ENCODE results near the gene PTPRD. TPM values are rescaled to one million over a fixed set of nuclear protein-coding genes. Genes with fewer than 3 reads are reported as not detected.

The PTPRD gene
- total RNA-seq, 1 experiment from 2014 or later = 70.1 TPM

GRCh38 chr9:8549214-8549613 lies 2063.6 kb downstream of the PTPRD start:
- no TSS peak for BruUV-seq (replicated peaks)
- ChIA-PET POLR2A (no interaction called here), CTCF (no interaction called here)
- peaks cover 5% of the 10 kb centered on the region for H3K36me3 Mint-ChIP-seq (ENCODE audit: insufficient read depth, unreplicated experiment)
- no peaks in the 10 kb centered on the region for H3K4me1 Mint-ChIP-seq (ENCODE audit: low read depth, unreplicated experiment)
- no peak for DNase-seq
- H3K36me3 ChIP-seq (ENCODE audit: control insufficient read depth, insufficient read depth, low read length) = no peaks in the 10 kb centered on the region
- H3K4me3 ChIP-seq (ENCODE audit: low read depth, low read length) = no peak overlapping the region
- H3K9me3 ChIP-seq = no peaks in the 10 kb centered on the region
- H3K27me3 ChIP-seq (replicated peaks; ENCODE audit: control insufficient read depth, insufficient read depth, low read length) = no peaks in the 10 kb centered on the region
- H3K4me3 Mint-ChIP-seq (ENCODE audit: unreplicated experiment) = no peak overlapping the region
- no peak for TF ChIP-seq CTCF (IDR thresholded peaks at IDR 0.05; ENCODE audit: insufficient read depth in 1 of 2, low read depth in 1 of 2, low read length in 1 of 2, severe bottlenecking in 1 of 2, unreplicated experiment in 1 of 2)
- H3K4me1 ChIP-seq = no peaks in the 10 kb centered on the region
- H3K27ac Mint-ChIP-seq (ENCODE audit: unreplicated experiment) = no peak overlapping the region
- H3K9me3 Mint-ChIP-seq (ENCODE audit: unreplicated experiment) = no peaks in the 10 kb centered on the region
- intact Hi-C loops (cut with micrococcal nuclease; ENCODE audit: unreplicated experiment) = no loop called here
- no peaks in the 10 kb centered on the region for H3K27me3 Mint-ChIP-seq (ENCODE audit: insufficient read depth, unreplicated experiment)

GRCh38 chr9:8543219-8543618 lies 2069.6 kb downstream of the PTPRD start:
- Mint-ChIP-seq H3K4me3 (ENCODE audit: unreplicated experiment) (no peak overlapping the region), H3K36me3 (ENCODE audit: insufficient read depth, unreplicated experiment) (peaks cover 5% of the 10 kb centered on the region), H3K4me1 (ENCODE audit: low read depth, unreplicated experiment) (no peaks in the 10 kb centered on the region), H3K27me3 (ENCODE audit: insufficient read depth, unreplicated experiment) (no peaks in the 10 kb centered on the region), H3K27ac (ENCODE audit: unreplicated experiment) (no peak overlapping the region), H3K9me3 (ENCODE audit: unreplicated experiment) (no peaks in the 10 kb centered on the region)
- no peak for DNase-seq
- no peak for TF ChIP-seq CTCF (IDR thresholded peaks at IDR 0.05; ENCODE audit: insufficient read depth in 1 of 2, low read depth in 1 of 2, low read length in 1 of 2, severe bottlenecking in 1 of 2, unreplicated experiment in 1 of 2)
- ChIA-PET CTCF (no interaction called here), POLR2A (no interaction called here)
- no peaks in the 10 kb centered on the region for H3K36me3 ChIP-seq (ENCODE audit: control insufficient read depth, insufficient read depth, low read length)
- no peaks in the 10 kb centered on the region for H3K9me3 ChIP-seq
- no peaks in the 10 kb centered on the region for H3K27me3 ChIP-seq (replicated peaks; ENCODE audit: control insufficient read depth, insufficient read depth, low read length)
- intact Hi-C loops (cut with micrococcal nuclease; ENCODE audit: unreplicated experiment) = no loop called here
- no TSS peak for BruUV-seq (replicated peaks)
- no peak overlapping the region for H3K4me3 ChIP-seq (ENCODE audit: low read depth, low read length)
- H3K4me1 ChIP-seq = no peaks in the 10 kb centered on the region

GRCh38 chr9:8542537-8542936 lies 2070.3 kb downstream of the PTPRD start:
- CTCF ChIA-PET = no interaction called here
- Histone ChIP-seq H3K36me3 (ENCODE audit: control insufficient read depth, insufficient read depth, low read length) (no peaks in the 10 kb centered on the region), H3K4me1 (no peaks in the 10 kb centered on the region), H3K4me3 (ENCODE audit: low read depth, low read length) (no peak overlapping the region), H3K9me3 (no peaks in the 10 kb centered on the region), H3K27me3 (replicated peaks; ENCODE audit: control insufficient read depth, insufficient read depth, low read length) (no peaks in the 10 kb centered on the region)
- Mint-ChIP-seq H3K36me3 (ENCODE audit: insufficient read depth, unreplicated experiment) (no peaks in the 10 kb centered on the region), H3K9me3 (ENCODE audit: unreplicated experiment) (no peaks in the 10 kb centered on the region), H3K4me1 (ENCODE audit: low read depth, unreplicated experiment) (no peaks in the 10 kb centered on the region), H3K27me3 (ENCODE audit: insufficient read depth, unreplicated experiment) (no peaks in the 10 kb centered on the region), H3K27ac (ENCODE audit: unreplicated experiment) (no peak overlapping the region), H3K4me3 (ENCODE audit: unreplicated experiment) (no peak overlapping the region)
- POLR2A ChIA-PET = no interaction called here
- no peak for TF ChIP-seq CTCF (IDR thresholded peaks at IDR 0.05; ENCODE audit: insufficient read depth in 1 of 2, low read depth in 1 of 2, low read length in 1 of 2, severe bottlenecking in 1 of 2, unreplicated experiment in 1 of 2)
- no TSS peak for BruUV-seq (replicated peaks)
- no peak for DNase-seq
- intact Hi-C loops (cut with micrococcal nuclease; ENCODE audit: unreplicated experiment) = no loop called here
